ENCODE results near the gene HTRA3. TPM values are rescaled to one million over a fixed set of nuclear protein-coding genes. Genes with fewer than 3 reads are reported as not detected.

The HTRA3 gene
- total RNA-seq, 1 experiment from 2014 or later = not detected

DNA sequence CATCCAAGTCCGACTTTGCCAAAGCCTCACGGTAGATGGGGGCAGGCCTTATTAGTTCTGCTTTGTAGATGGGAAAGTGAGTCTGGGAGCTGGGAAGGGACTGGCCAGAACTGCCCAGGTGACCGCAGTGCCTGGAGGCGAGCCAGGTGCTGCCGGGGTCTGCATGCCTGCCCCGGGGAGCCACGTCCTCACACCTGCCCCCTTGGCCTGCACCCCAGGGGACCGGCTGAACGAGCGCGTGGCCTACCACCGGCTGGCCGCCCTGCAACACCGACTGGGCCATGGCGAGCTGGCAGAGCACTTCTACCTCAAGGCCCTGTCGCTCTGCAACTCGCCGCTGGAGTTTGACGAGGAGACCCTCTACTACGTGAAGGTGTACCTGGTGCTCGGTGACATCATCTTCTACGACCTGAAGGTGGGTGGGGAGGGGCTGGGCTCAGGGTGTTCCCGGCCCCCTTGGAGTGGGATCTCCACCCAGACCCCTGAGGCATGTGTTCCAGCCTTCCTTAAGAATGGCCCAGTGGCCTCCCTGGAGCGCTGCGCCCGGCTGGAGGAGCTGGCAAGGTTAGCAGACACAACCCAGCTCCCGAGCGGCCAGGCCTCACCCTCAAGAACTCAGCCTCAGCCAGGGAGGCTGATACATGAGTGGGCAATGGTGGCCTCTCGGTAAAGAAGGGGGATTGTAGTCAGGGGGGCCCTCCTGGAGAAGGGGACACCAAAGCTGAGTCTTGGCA, 32.1 kb upstream of the HTRA3 start:
- H3K36me3 ChIP-seq (ENCODE audit: insufficient read depth, low read length) = no peaks in the 10 kb centered on the region
- H4K20me1 ChIP-seq (ENCODE audit: insufficient read depth, low read depth, low read length) = no peaks in the 10 kb centered on the region
- no peak overlapping the region for H3K4me2 ChIP-seq (ENCODE audit: low read depth, low read length, poor library complexity, severe bottlenecking)

DNA sequence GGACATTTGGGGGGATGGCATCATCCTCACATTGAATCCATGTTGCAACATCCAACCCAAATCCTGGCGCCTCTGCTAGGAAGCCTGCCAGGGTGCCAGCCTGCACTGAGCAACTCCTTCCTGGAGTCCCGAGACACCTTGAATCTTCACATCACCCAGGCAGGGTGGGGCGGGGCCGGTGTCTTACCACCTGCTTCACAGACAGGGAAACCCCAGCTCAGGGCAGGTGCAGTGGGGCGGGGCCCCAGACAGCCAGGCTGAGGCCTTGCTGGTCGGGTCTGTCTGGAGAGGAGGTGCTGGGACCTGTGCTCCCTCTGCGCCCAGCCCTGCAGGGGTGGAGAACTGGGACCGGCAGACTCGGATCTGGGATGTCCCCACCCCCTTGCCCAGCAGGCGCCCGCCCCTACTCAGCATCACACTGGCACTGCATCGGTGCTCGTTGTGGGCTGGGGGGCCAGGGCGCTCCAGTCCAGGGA, 31.5 kb upstream of the HTRA3 start:
- no peaks in the 10 kb centered on the region for H3K27me3 ChIP-seq (ENCODE audit: low read length)
- no peaks in the 10 kb centered on the region for H4K20me1 ChIP-seq (ENCODE audit: insufficient read depth, low read depth, low read length)
- H3K4me2 ChIP-seq (ENCODE audit: low read depth, low read length, poor library complexity, severe bottlenecking) = no peak overlapping the region
- no peaks in the 10 kb centered on the region for H3K9me2 ChIP-seq (replicated peaks; ENCODE audit: insufficient read depth, low read length)
- H2AFZ ChIP-seq (ENCODE audit: low read length) = no peak overlapping the region
- H3K4me3 ChIP-seq (ENCODE audit: low read length) = no peak overlapping the region
- H3K36me3 ChIP-seq (ENCODE audit: insufficient read depth, low read length) = no peaks in the 10 kb centered on the region
- H3K9me3 ChIP-seq (ENCODE audit: low read length) = no peaks in the 10 kb centered on the region
- H3K9ac ChIP-seq (ENCODE audit: low read length) = no peak overlapping the region
- H3K4me1 ChIP-seq (ENCODE audit: low read length) = peaks cover 10% of the 10 kb centered on the region
- H3K27ac ChIP-seq (ENCODE audit: low read length) = no peak overlapping the region
- no peaks in the 10 kb centered on the region for H3K79me2 ChIP-seq (ENCODE audit: low read length)
- no peak for DNase-seq

More for the DNA sequence above, 32.1 kb upstream of the HTRA3 start:
- Histone ChIP-seq H3K79me2 (ENCODE audit: low read length) (no peaks in the 10 kb centered on the region), H3K9me2 (replicated peaks; ENCODE audit: insufficient read depth, low read length) (no peaks in the 10 kb centered on the region), H3K27me3 (ENCODE audit: low read length) (no peaks in the 10 kb centered on the region), H3K4me3 (ENCODE audit: low read length) (no peak overlapping the region), H3K4me1 (ENCODE audit: low read length) (peaks cover 10% of the 10 kb centered on the region), H3K9me3 (ENCODE audit: low read length) (no peaks in the 10 kb centered on the region), H2AFZ (ENCODE audit: low read length) (no peak overlapping the region), H3K27ac (ENCODE audit: low read length) (no peak overlapping the region), H3K9ac (ENCODE audit: low read length) (no peak overlapping the region)
- no peak for DNase-seq

GRCh38 chr4:8238515-8239053, 31.0 kb upstream of the HTRA3 start:
- Histone ChIP-seq H3K79me2 (ENCODE audit: low read length) (no peaks in the 10 kb centered on the region), H3K4me2 (ENCODE audit: low read depth, low read length, poor library complexity, severe bottlenecking) (no peak overlapping the region), H3K36me3 (ENCODE audit: insufficient read depth, low read length) (no peaks in the 10 kb centered on the region), H4K20me1 (ENCODE audit: insufficient read depth, low read depth, low read length) (no peaks in the 10 kb centered on the region), H3K4me3 (ENCODE audit: low read length) (no peak overlapping the region), H3K9me2 (replicated peaks; ENCODE audit: insufficient read depth, low read length) (no peaks in the 10 kb centered on the region), H3K27me3 (ENCODE audit: low read length) (no peaks in the 10 kb centered on the region), H3K4me1 (ENCODE audit: low read length) (peaks cover 10% of the 10 kb centered on the region), H3K9ac (ENCODE audit: low read length) (no peak overlapping the region), H2AFZ (ENCODE audit: low read length) (no peak overlapping the region), H3K9me3 (ENCODE audit: low read length) (no peaks in the 10 kb centered on the region), H3K27ac (ENCODE audit: low read length) (no peak overlapping the region)
- DNase-seq = no peak

GRCh38 chr4:8239226-8239625, 30.3 kb upstream of the HTRA3 start:
- no peaks in the 10 kb centered on the region for H3K36me3 ChIP-seq (ENCODE audit: insufficient read depth, low read length)

GRCh38 chr4:8239661-8240060, 29.9 kb upstream of the HTRA3 start:
- DNase-seq = no peak
- Histone ChIP-seq H3K36me3 (ENCODE audit: insufficient read depth, low read length) (no peaks in the 10 kb centered on the region), H3K27me3 (ENCODE audit: low read length) (no peaks in the 10 kb centered on the region), H3K9ac (ENCODE audit: low read length) (no peak overlapping the region), H3K9me3 (ENCODE audit: low read length) (no peaks in the 10 kb centered on the region), H2AFZ (ENCODE audit: low read length) (no peak overlapping the region), H3K4me3 (ENCODE audit: low read length) (no peak overlapping the region), H3K9me2 (replicated peaks; ENCODE audit: insufficient read depth, low read length) (no peaks in the 10 kb centered on the region), H4K20me1 (ENCODE audit: insufficient read depth, low read depth, low read length) (no peaks in the 10 kb centered on the region), H3K79me2 (ENCODE audit: low read length) (no peaks in the 10 kb centered on the region), H3K4me2 (ENCODE audit: low read depth, low read length, poor library complexity, severe bottlenecking) (no peak overlapping the region), H3K4me1 (ENCODE audit: low read length) (peaks cover 10% of the 10 kb centered on the region), H3K27ac (ENCODE audit: low read length) (no peak overlapping the region)

More at GRCh38 chr4:8239226-8239625, 30.3 kb upstream of the HTRA3 start:
- no peak overlapping the region for H3K4me2 ChIP-seq (ENCODE audit: low read depth, low read length, poor library complexity, severe bottlenecking)
- no peak overlapping the region for H2AFZ ChIP-seq (ENCODE audit: low read length)
- no peak for DNase-seq
- no peaks in the 10 kb centered on the region for H4K20me1 ChIP-seq (ENCODE audit: insufficient read depth, low read depth, low read length)
- no peak overlapping the region for H3K27ac ChIP-seq (ENCODE audit: low read length)
- no peaks in the 10 kb centered on the region for H3K27me3 ChIP-seq (ENCODE audit: low read length)
- no peaks in the 10 kb centered on the region for H3K79me2 ChIP-seq (ENCODE audit: low read length)
- H3K4me3 ChIP-seq (ENCODE audit: low read length) = no peak overlapping the region
- no peak overlapping the region for H3K9ac ChIP-seq (ENCODE audit: low read length)
- peaks cover 10% of the 10 kb centered on the region for H3K4me1 ChIP-seq (ENCODE audit: low read length)
- H3K9me3 ChIP-seq (ENCODE audit: low read length) = no peaks in the 10 kb centered on the region
- no peaks in the 10 kb centered on the region for H3K9me2 ChIP-seq (replicated peaks; ENCODE audit: insufficient read depth, low read length)

DNA sequence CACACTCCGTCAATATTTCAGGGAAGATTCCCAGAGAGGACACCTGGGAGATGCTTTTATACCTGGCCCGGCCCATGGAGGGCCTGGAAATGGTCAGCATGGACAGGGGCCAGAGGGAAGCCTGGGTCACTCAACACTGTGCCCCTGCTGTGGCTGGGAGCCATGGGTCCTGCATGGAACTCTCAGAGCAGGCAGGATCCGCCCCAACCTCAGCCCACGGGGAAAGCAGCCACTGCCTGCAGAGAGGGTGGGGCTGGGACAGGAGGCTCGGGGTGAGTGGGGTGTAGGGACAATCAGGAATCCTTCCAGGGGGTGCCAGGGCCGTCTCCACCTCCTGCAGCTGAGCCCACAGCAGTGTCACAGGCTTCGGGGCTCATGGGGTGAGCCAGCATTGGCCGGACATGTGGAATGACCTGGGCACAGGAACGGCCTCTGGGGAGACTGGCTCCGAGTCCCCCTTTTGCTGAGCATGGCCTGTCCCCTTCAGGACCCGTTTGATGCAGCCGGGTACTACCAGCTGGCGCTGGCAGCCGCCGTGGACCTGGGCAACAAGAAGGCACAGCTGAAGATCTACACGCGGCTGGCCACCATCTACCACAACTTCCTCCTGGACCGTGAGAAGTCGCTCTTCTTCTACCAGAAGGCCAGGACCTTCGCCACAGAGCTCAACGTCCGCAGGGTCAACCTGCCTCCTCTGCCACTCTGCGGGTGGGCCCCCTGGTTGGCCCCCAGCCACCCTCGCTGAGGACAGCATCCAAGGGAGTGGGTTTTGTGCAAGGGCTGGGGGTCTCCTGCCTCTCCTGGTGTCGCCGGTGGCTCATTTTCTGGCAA, 29.1 kb upstream of the HTRA3 start:
- H3K4me1 ChIP-seq (ENCODE audit: low read length) = peaks cover 10% of the 10 kb centered on the region
- no peak overlapping the region for H3K4me2 ChIP-seq (ENCODE audit: low read depth, low read length, poor library complexity, severe bottlenecking)
- no peaks in the 10 kb centered on the region for H3K36me3 ChIP-seq (ENCODE audit: insufficient read depth, low read length)
- H3K9ac ChIP-seq (ENCODE audit: low read length) = no peak overlapping the region
- H3K27ac ChIP-seq (ENCODE audit: low read length) = no peak overlapping the region
- H3K4me3 ChIP-seq (ENCODE audit: low read length) = no peak overlapping the region
- H4K20me1 ChIP-seq (ENCODE audit: insufficient read depth, low read depth, low read length) = no peaks in the 10 kb centered on the region
- H3K9me2 ChIP-seq (replicated peaks; ENCODE audit: insufficient read depth, low read length) = no peaks in the 10 kb centered on the region
- H3K9me3 ChIP-seq (ENCODE audit: low read length) = no peaks in the 10 kb centered on the region
- H2AFZ ChIP-seq (ENCODE audit: low read length) = no peak overlapping the region
- H3K79me2 ChIP-seq (ENCODE audit: low read length) = no peaks in the 10 kb centered on the region
- no peaks in the 10 kb centered on the region for H3K27me3 ChIP-seq (ENCODE audit: low read length)
- DNase-seq = no peak

GRCh38 chr4:8241211-8241779, 28.3 kb upstream of the HTRA3 start:
- Histone ChIP-seq H3K4me3 (ENCODE audit: low read length) (no peak overlapping the region), H3K9me3 (ENCODE audit: low read length) (no peaks in the 10 kb centered on the region), H3K36me3 (ENCODE audit: insufficient read depth, low read length) (no peaks in the 10 kb centered on the region), H3K4me2 (ENCODE audit: low read depth, low read length, poor library complexity, severe bottlenecking) (no peak overlapping the region), H3K9ac (ENCODE audit: low read length) (no peak overlapping the region), H3K79me2 (ENCODE audit: low read length) (no peaks in the 10 kb centered on the region), H3K27me3 (ENCODE audit: low read length) (no peaks in the 10 kb centered on the region), H2AFZ (ENCODE audit: low read length) (no peak overlapping the region), H3K27ac (ENCODE audit: low read length) (no peak overlapping the region), H4K20me1 (ENCODE audit: insufficient read depth, low read depth, low read length) (no peaks in the 10 kb centered on the region), H3K4me1 (ENCODE audit: low read length) (peaks cover 10% of the 10 kb centered on the region), H3K9me2 (replicated peaks; ENCODE audit: insufficient read depth, low read length) (no peaks in the 10 kb centered on the region)
- no peak for DNase-seq
